Measurements from ENCODE around the gene LMNTD1. TPM values are rescaled to one million over a fixed set of nuclear protein-coding genes. Genes with fewer than 3 reads are reported as not detected.
"Not testable (repeated sequence)": the region's sequence is repeated elsewhere in the genome, so short reads cannot be mapped to it uniquely, and the experiment has no call there.

LMNTD1 gene
- total and polyA plus RNA-seq, 2 experiments from 2014 or later = not detected

- peak; percentile 17 for DNase-seq (ENCODE audit: low spot score)
- H3K9me3 Mint-ChIP-seq = no peaks in the 10 kb centered on the region
- H4K20me1 ChIP-seq (replicated peaks; ENCODE audit: insufficient read depth) = no peaks in the 10 kb centered on the region
These were observed 125.5 kb downstream of the LMNTD1 start for GRCh38 chr12:25427337-25428249.

DNA sequence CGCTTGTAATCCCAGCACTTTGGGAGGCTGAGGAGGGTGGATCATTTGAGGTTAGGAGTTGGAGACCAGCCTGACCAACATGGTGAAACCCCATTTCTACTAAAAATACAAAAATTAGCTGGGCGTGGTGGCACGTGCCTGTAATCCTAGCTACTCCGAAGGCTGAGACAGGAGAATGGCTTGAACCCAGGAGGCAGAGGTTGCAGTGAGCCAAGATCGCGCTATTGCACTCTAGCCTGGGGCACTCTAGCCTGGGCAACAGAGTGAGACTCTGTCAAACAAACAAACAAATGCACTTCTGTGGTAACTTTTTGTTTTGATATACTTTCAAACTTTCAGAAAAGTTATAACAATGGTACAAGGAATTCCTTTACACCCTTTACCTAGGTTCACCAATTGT, 126.3 kb downstream of the LMNTD1 start:
- H3K27me3 ChIP-seq (ENCODE audit: insufficient read depth); H3F3A ChIP-seq (replicated peaks; ENCODE audit: low read depth); H3K4me1 Mint-ChIP-seq; H3K4me3 Mint-ChIP-seq; H3K4me3 ChIP-seq; H3K9me3 Mint-ChIP-seq; H3K79me2 ChIP-seq (replicated peaks; ENCODE audit: insufficient read depth); H3K36me3 Mint-ChIP-seq (ENCODE audit: low read depth); H3K4me2 ChIP-seq; H3K27me3 Mint-ChIP-seq (ENCODE audit: insufficient read depth, low read depth, poor library complexity); H3K27ac Mint-ChIP-seq; H2AFZ ChIP-seq; ATAC-seq; H4K20me1 ChIP-seq (replicated peaks; ENCODE audit: insufficient read depth); H3K9me2 ChIP-seq (ENCODE audit: insufficient read depth); H3K4me1 ChIP-seq (ENCODE audit: insufficient read depth); H3K36me3 ChIP-seq (ENCODE audit: insufficient read depth); H3K27ac ChIP-seq (ENCODE audit: low read depth); DNase-seq (ENCODE audit: low spot score): not testable (repeated sequence)

More at GRCh38 chr12:25427337-25428249, 125.5 kb downstream of the LMNTD1 start:
- no peaks in the 10 kb centered on the region for H3K36me3 Mint-ChIP-seq (ENCODE audit: low read depth)
- H3K4me1 ChIP-seq (ENCODE audit: insufficient read depth) = no peaks in the 10 kb centered on the region
- no peak for TF ChIP-seq ZNF331 (CRISPR knock-in tag; IDR thresholded peaks at IDR 0.05; ENCODE audit: low read depth)
- H3K9me2 ChIP-seq (ENCODE audit: insufficient read depth) = no peaks in the 10 kb centered on the region
- peaks cover 2% of the 10 kb centered on the region for H3K27me3 Mint-ChIP-seq (ENCODE audit: insufficient read depth, low read depth, poor library complexity)
- H3K79me2 ChIP-seq (replicated peaks; ENCODE audit: insufficient read depth) = no peaks in the 10 kb centered on the region
- no peaks in the 10 kb centered on the region for H3F3A ChIP-seq (replicated peaks; ENCODE audit: low read depth)
- ATAC-seq = no peak
- H3K4me3 ChIP-seq = no peak overlapping the region
- no peak overlapping the region for H3K27ac Mint-ChIP-seq
- no peaks in the 10 kb centered on the region for H3K27me3 ChIP-seq (ENCODE audit: insufficient read depth)
- H3K36me3 ChIP-seq (ENCODE audit: insufficient read depth) = no peaks in the 10 kb centered on the region
- no peak overlapping the region for H2AFZ ChIP-seq
- no peak overlapping the region for H3K27ac ChIP-seq (ENCODE audit: low read depth)
- H3K4me1 Mint-ChIP-seq = no peaks in the 10 kb centered on the region
- H3K4me2 ChIP-seq = no peak overlapping the region
- no peak overlapping the region for H3K4me3 Mint-ChIP-seq

Small RNAs within 50 kb of the gene (small RNA-seq; reads per million reads assigned to genes)
- not detected for gene TUBB4BP1 (ENCODE audit: low replicate concordance)

All from GM23338 (cell line).